Fibroblast of skin of right biceps (primary cell): ENCODE data around the gene PNKP.

Experiments used
- DNase-seq: peaks from one replicate; pipeline ENCODE4 v3.0.0-alpha.2; 2013

Gene PNKP

DNA sequence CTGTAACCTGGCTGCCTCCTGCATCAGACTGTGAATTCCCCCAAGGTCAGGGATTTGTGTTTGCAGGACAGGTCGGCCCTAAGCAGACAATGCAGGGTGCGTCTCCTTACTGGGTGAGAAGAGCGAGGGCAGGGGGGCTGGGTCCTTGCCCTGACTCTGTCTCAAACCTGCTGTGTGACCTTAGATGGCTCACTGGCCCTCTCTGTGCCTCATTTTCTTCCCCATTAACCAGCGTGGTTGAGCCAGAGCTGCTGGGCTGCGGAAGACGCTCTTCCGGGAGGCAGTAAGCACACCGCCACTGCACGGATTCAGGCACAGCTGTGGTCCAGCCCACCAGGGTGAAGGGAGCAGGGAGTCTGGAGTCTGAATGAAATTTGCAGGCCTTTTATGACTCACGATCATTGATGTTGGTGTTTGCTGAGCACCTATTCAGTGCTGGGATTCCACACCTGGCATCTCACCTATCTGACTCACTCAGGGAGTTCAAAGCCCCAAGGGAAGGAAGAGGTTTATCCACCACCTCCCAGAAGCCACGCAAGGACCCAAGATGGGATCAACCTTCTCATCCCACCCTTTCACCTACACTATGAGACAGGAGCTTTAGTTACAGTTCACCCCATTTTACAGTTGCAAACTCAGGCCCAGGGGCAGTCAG lies 7.3 kb upstream of the PNKP start:
- DNase-seq, result no peak

DNA sequence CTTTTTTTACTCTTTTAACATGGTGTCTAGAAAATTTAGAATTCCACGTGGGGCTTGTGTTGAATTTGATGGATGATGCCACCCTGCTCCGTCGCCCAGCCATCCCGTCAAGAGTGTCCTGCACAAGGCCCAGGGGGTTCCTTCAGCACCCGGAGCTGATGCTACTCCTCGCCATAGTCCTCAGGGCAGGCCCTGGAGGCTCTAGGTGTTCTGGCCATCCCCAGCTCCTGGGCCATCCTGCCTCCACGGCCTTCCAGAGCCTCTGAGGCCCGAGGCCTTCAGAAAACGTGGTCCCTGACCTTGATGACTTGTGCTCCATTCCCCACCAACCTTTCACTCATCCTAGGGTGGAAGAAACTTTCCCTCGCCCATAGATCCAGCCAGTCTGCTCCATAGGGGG lies 6.5 kb upstream of the PNKP start:
- no peak for DNase-seq

DNA sequence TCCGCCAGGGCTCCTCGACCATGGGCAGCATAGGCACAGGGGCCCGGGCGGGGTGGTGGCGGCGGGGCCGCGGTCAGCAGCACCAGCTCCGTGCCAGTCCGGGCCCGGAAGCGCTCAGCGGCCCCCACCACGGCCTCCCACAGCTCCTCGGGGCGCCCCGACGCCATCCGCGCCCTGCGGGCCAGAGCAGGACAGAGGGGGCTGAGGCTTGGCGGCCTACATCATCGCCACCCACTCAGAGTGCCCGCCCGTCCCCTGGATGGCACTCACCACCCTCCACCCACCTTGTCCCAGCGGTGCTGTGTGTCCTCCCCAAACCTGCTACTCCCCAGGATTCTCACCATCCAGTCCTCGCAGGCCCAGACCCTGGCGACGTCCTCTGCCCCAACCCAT lies 5.7 kb upstream of the PNKP start:
- no peak for DNase-seq

DNA sequence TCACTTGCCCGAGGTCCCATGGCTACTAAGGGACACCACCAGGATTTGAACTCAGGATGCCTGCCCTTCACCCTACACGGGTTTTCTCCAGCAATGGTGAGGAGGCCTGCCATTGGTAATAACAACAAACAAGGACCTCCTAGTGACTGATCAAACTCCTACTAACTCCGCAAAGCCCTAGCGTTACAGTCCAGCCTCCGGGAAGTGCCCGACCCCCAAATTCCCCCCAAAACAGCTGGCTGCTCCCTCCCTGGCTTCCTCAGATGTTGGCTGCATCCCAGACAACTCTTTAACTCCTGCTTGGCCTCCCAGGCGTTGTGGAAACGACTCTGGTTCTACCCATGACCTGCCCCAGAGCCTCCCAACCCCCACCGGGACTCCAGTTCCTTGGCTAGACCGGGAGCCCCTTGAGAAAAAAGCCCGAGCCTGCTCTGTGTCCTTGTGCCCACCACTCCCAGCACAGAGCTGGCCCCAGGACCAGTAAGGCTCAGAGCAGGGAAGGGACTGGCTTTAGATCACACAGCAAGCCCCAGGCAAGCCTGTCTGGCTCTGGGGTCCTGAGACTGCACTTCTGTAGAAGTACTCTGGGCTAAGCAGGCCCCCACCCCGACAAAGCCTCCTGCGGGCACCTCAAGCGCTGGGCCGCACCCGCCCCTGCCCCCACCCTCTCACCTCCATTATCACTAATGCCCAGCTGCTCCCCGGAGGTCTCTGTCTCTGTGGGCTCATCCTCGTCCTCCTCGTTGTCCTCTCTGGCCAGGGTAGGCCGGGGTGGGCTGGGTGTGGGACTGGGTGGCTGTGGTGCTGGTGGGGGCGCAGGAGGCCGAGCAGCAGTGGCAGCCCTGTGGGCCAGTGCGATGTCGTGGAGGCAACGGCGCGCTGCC lies 5.1 kb upstream of the PNKP start:
- DNase-seq, result no peak

DNA sequence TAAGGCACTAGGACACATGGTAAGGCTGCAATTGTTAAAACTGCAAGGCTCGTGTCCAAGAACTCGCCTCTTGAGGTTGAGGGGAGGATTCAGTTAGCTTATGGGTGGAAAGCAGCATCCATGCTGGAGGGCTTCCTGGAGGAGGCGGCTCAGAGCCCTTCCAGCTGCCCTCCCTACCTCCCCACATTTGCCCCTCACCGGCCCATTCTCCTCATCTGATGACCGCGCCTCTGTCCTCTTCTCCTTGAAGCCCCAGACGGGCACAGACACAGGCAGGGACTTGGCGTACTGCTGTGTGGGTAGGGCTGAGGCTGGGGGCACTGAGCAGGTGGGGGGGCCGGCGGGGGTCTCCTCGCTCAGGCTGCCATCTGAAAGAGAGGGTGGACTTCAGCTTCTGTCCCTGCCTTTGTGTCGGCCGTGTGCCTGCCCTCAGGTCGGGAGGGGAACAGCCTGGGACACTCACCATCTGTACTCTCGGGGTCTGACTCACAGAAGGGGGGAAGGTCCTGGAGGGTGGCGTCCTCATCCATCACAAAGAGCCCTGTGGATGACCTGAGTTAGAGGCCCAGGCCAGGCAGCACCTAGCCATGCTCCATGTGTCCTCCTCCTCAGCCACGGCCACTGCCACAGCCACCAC lies 4.1 kb upstream of the PNKP start:
- DNase-seq, result no peak

DNA sequence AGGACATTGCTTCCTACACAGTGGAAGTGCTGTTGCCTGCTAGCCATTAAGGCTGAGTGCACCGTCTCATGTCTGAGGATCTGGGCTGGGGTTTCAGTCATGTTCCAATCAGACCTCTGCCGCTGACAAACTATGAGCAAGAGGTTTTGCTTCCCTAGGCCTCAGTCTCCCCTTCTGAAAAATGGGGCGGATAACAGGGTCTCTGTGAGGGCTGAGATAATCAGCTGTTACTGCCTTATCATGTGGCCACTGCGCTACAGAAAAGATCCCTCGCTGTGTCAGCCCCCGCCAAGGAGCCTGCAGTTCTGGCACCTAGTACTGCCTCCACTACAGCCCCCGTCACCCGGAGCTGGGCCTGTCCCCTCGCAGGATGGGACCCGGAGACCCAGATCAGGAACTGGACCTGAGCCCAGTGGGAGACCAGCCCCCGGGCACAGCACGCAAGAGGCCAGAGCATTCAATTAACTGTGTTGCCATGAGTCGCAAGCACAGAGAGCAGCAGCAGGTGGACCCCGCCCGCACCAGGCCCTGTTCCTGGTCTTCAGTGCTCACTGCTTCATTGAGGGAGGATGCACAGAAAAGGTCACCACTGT lies 3.0 kb upstream of the PNKP start:
- DNase-seq, result no peak

DNA sequence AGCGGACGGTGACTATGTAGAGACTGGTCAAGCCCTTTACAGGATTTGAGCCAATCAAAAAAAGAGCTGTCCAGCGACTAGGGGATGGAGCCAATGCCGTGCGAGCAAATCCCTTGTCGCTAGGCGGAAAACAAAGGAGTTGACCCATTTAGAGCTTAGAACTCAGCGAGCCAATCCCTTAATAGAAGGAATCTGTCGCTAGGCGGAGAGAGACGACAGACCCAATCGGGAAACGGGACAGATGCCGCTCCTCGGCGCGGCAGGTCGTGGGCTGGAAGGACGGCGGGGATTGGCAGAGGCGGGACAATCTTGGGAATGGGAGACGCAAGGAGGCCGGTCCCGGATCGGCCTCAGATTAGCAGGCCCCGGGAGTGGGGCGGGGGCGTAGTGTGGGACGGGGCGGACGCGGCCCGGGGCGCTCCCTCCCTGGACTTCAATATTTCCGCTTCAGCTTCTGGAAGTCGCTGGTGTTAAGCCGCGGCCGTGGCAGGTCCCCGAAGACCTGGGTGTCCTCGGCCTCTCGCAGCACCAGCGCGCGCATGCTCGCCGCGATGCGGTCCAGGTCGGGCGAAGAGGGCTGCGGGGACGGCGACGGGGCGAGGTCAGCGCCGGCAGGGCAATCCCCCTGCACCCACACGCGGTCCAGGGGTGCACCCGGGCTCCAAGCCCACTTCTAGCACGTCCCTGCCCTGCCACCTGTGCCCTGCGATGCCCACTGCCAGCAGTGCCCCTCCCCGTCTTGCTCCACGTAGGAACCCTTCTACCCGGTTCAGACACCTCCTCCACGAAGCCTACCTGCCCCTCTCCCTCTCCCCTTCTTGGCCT lies 2.3 kb upstream of the PNKP start:
- peak; percentile 100 for DNase-seq

DNA sequence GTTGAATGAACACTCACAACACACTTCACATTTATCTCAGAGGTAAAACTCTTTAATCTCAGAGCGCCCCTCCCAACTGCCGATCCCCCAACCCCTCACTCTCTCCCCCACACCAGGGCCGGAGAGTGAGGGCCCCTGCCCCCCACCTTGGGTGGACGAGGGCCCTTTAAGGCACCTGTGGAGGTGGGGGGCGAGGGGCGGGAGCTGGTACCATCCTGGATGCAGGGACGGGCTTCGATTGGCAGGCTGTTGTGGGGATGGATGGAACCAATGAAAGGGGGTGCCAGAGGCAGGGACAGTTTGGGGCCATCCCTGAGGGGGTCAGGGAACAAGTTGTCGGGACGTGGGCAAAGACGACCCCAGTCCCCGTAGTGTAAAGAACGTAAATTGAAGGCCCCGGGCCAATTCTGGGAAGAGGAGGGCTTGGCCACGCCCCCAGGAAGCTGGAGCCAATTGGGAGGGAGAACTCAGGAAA lies 1.7 kb upstream of the PNKP start:
- DNase-seq, result no peak

DNA sequence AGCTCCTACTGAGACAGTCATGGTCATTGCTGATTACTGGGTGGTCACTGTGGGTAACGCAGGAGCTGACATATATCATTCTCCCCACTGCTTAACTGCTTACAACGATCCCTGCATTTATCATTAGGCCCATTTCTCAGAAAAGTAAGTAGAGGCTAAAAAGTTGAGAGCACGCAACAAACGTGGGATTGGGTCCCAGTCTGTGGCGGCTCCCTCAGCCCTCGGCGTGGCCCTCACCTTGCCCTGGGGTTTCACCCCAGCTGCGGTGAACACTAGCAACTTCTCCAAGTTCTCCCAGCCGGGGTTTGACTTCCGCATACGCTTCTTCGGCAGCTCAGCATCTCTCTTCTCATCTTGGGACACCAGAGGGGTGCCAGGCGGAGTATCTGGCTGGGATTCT lies 2.5 kb downstream of the PNKP start:
- no peak for DNase-seq

DNA sequence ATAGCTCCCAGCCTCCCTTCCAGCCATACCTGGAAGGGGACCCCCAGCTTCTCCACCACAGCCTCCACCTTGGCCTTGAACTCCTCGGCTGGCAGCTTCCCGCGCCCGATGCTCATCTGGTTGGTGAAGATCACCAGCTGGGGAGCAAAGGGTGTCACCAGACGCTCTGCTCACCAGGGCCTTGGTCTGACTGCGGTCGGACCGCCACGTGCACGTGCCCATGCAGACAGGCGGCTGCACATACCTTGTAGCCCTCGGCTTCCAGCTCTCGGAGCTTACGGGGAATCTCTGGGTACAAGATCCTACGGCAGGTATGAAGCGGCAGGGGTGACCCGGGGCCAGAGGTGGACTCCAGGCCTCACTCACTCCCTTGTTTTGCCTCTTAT lies 3.4 kb downstream of the PNKP start:
- no peak for DNase-seq

DNA sequence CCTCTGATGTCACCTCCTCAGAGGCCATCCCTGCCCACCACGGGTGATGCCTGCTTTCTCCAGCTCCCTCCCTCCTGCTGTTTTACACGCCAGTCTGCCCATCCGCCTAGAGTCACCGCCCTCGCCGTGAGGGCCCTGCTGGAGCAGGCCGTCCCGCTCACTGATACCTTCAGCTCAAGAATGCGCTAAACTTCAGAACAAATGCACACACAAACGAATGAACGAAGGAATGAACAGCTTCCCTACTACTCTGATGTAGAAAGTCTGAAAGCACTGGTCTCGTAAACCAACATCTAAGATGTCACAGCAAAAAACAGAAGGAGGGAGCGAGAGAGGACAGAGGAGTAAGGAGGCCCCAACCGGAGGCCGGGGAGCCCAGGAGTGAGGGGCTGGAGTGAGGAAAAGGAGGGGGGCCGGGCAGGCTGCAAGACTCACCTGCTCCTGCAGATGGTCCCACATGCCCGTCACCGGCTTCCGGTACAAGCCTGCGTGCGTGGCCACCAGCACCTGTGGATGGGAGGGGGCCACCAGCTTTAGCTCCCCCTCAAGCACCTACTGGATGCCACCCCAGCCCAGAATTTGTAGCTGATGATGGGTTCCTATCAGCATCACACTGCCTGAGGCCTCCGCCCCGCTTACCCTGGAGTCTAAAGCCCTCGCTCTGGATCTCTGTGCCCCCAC lies 4.0 kb downstream of the PNKP start:
- DNase-seq, result no peak

DNA sequence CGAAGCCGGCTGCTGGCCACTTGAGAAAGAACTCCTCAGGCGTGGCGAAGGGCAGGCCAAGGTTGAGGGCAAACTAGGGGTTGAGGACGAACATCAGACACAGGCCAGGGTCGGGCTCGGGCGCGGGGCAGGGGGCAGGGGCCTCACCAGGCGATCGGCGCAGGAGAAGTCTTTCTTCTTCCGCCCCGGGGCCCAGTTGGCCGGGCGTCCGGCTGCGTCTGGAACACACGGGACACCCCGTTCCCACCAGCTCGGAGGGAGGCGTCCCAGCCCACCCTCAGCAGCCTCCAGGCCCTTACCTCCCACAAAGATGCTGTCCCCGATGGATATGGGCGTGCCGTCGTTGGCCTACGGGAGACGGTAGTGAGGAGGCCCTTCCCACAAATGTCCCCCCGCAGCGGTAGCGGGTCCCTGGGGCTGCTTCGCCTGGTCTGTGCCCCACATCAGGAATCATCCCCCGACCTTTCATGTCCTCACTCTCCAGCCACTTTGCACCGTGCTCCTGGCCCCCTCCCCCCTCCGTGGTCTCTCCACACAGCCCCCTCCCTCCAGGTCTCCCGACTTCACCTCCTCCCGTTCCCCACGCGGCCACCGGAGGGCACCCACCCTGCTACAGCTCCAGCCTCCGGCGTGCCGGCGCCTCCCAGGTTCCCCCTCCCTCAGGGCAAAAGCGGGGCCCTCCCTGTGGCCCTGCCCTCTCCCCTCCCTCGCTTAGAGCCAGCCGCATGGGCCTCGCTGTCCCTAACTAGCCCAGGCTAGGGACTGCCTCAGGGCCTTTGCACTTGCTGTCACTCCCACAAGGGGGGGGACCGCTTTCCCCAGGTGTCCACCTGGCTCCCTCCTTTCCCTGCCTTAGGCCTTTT lies 4.8 kb downstream of the PNKP start:
- DNase-seq, result no peak

DNA sequence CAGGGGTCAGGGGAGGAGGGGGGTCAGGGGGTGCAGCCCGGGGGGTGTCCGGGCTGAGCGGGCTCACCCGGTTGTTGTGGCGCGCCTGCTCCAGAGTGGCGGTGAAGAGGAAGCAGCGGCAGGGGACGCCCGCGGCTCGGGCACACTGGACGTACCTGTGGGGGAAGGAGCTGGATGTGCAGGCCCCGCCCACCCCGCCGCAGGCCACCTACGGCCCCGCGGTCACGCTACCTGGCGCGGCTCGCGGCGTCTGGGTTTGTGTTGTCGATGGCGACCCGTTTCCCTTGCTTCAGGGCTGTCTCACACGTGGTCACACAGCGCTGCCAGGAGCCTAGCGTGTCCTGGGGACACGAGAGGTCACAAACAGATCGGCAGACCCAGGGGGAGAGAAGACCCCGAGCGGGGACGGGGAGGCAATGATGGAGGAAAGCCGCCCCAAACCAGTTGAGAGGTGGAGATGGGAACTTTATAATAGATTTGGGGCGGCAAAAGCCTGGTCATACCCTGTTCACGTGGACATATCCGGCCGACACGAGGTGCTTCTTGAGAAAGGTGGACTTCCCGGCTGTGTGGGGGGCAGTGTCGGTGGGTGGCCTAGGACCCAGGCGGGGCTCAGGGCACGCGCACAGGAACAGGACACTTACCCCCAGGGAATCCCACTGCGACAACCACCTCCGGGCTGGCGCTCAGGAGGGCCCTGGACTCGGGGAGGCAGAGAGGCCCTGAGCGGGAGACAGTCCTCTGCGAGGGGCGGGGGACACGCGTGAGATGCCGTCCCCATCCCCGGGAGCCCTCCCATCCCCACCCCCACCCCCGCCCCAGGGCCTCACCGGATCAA lies 5.6 kb downstream of the PNKP start:
- DNase-seq, result no peak

DNA sequence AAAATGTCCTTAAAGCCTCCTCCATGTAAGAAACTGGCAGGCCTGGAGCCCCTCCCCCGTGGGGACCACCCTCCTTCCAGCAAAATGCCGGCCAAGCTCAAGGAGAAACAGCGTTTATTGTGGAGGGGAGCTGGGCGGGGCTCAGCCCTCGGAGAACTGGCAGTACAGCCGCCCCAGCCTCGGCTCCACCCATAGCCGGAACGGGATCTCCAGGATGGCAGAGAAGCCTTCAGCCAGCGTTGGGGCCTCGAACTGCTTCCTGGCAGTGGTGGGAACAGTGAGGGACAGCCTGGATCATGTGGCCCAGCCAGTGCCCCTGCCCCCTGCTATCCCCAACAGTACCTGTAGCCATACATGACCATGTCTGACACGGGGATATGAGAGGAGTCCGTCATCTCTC lies 6.3 kb downstream of the PNKP start:
- DNase-seq, result no peak

DNA sequence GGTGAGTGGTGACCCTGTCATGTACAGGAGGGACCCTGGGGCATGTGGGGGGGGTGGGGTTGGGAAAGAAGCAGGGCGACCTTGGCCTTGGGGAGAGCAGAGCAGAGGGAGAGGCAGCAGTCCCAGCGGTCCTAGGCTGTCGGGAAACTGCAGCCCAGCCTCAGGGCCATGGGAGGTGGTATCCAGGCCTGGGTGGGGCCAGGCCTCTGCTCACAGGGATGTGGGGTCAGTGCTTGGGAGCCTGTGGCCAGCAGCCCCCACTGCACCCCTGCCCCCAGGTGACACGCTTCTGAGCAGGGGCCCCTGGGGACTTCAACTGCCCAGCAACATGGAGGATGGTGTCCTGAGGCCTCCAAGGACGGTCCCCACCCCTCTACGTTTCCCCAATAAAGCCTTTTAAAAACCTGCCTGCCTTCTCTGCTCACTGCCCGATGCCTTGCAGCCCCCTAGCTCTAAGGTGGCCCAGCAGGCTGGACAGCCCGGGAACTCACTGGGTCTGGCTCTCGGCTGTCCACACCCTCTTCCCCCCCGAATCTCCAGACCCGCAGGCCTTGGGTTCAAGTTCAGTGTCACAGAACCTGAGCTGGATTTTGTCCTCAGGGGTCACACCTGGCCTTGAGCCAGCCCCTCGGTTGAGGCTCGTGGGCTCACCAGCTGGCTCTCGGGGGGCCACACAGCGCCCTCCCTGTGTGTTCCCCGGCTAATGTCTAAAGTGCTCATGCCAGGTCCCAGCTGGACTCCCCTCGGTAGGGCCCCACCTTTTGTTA lies 6.9 kb downstream of the PNKP start:
- no peak for DNase-seq

DNA sequence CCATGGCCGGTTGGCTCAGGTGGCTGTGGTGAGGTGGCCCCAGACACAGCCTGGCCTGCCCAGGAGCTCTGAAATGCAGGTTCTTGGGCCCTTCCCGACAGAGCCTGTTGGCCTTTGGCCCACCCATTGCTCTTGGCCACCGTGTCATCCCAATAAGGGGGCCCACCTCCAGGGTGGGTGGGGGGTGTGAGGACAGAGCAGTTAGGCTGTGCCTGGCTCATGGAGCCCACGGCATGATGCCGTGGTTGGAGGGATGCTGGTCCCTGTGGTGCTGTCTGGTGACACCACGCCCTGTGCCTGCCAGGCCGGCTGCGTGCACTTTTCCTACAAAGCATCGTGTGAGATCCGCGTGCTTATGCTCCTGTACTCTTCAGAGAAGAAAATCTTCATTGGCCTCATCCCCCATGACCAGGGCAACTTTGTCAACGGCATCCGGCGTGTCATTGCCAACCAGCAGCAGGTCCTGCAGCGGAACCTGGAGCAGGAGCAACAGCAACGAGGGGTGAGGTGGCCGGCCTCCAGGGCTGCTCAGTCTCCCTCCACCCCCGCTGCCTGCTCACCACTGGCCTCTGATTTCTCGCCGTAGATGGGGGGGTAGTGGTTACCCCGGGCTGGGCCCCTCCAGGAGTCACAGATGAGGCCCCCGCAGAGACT lies 7.6 kb downstream of the PNKP start:
- DNase-seq, result no peak

DNA sequence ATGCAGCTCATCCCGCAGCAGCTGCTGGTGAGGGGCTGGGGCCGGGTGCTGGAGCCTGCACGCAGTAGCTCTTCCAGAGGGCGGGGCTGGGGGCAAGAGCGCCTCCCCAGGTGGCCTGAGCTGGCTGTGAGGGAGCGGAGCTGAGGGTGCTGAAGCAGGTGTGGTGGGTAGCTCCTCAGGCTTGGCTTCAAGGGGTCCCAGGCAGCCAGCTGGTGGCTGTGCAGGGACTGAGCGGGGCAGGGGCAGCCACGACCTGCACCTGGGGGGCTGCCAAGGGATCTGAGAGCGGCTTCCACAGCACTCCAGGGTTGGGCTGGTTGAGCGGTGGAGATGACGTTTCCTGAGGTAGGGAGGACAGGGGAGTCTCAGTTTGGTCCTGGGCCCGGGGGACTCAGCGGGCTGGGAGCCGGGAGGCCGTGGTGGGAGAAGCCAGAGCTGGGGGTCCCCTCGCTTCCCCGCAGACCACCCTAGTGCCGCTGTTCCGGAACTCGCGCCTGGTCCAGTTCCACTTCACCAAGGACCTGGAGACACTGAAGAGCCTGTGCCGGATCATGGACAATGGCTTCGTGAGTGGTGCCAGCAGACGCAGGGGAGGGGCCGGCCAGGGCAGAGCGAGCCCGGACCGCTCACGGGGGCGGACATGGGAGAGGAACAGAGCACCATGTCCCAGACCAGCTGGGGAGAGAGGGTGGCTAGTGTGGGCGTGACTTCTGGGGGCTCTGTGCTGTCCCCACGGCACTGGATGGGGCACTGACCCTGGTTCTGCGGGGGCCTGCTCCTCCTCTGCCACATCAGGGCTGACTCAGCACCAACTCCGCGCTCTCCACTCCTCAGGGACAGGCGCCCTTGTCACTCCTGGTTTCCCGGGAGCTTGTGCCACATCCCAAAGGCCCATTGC lies 9.0 kb downstream of the PNKP start:
- no peak for DNase-seq

DNA sequence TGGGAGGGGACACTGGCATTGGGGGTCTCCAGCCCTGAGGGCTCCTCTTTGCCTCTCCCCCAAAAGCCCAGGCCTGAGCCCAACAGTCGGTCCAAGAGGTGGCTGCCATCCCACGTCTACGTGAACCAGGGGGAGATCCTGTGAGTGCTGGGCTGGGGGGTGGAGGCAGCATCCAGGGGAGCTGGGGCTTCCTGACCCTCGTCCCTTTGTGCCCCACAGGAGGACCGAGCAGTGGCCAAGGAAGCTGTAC lies 9.6 kb downstream of the PNKP start:
- DNase-seq, result no peak
